KMS-11 (cell line): ENCODE results near the gene TUFT1.

Experiments
- H2AFZ ChIP-seq: fragments of 200-600 bp; sonication (generic); 2 replicates; pipeline ENCODE4 v1.6.1; 2016; ENCODE audit warnings: antibody characterized with exemption, mixed run types, low read depth
- H3K27ac ChIP-seq: fragments of 200-600 bp; sonication (generic); 2 replicates; pipeline ENCODE4 v1.6.1; 2016; ENCODE audit warnings: mild to moderate bottlenecking, mixed run types
- H3K27me3 ChIP-seq: fragments of 200-600 bp; sonication (generic); 2 replicates; pipeline ENCODE4 v1.6.1; 2017; ENCODE audit warnings: mild to moderate bottlenecking, low read depth, mixed run types, moderate library complexity; ENCODE audit not compliant: insufficient read depth
- H3K36me3 ChIP-seq: fragments of 200-600 bp; sonication (generic); 2 replicates; pipeline ENCODE4 v1.6.1; 2017; ENCODE audit warnings: mild to moderate bottlenecking, mixed run types; ENCODE audit not compliant: insufficient read depth
- H3K4me1 ChIP-seq: fragments of 200-600 bp; sonication (generic); 2 replicates; pipeline ENCODE4 v1.6.1; 2016; ENCODE audit warnings: mild to moderate bottlenecking, low read depth, mixed run types; ENCODE audit not compliant: poor library complexity, severe bottlenecking
- H3K4me2 ChIP-seq: fragments of 200-600 bp; sonication (generic); 2 replicates; pipeline ENCODE4 v1.7.0; 2016; ENCODE audit warnings: mild to moderate bottlenecking, mixed run types
- H3K4me3 ChIP-seq: fragments of 200-600 bp; sonication (generic); IDR thresholded peaks from 2 replicates; pipeline ENCODE4 v1.6.1; 2017; ENCODE audit warnings: low read depth, low read length, mixed read lengths; ENCODE audit not compliant: insufficient read depth
- H3K79me2 ChIP-seq: fragments of 200-600 bp; sonication (generic); 2 replicates; pipeline ENCODE4 v1.6.1; 2016; ENCODE audit warnings: low read depth, mixed run types; ENCODE audit not compliant: insufficient read depth
- H3K9ac ChIP-seq: fragments of 200-600 bp; sonication (generic); 2 replicates; pipeline ENCODE4 v1.6.1; 2016; ENCODE audit warnings: mild to moderate bottlenecking, mixed run types
- H4K20me1 ChIP-seq: fragments of 200-600 bp; sonication (generic); 2 replicates; pipeline ENCODE4 v1.6.1; 2016; ENCODE audit warnings: mild to moderate bottlenecking, mixed run types; ENCODE audit not compliant: insufficient read depth
- TF ChIP-seq, protein P1 (sequence below): fragments of 200-600 bp; sonication (generic); conservative IDR thresholded peaks from 2 replicates; pipeline ENCODE4 v1.6.1; 2017; ENCODE audit warnings: low read depth, mild to moderate bottlenecking, antibody characterized with exemption, low read length, moderate library complexity, mixed read lengths

Gene TUFT1

DNA sequence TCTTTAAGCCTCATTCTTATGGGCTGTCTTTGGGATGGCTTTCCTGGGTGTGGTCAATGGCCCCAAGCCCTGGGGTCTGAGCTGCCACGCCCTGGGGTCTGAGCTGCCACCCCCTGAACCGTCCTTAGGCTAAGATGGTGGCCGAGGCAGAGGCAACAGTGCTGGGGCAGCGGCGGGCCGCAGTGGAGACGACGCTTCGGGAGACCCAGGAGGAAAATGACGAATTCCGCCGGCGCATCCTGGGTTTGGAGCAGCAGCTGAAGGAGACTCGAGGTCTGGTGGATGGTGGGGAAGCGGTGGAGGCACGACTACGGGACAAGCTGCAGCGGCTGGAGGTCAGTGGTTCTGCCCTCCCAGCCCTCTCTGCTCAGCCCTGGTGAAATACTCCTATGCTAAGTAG lies 10.3 kb upstream of the TUFT1 start:
- H3K36me3 ChIP-seq = no peaks in the 10 kb centered on the region
- H3K9ac ChIP-seq = no peak overlapping the region
- TF ChIP-seq, protein P1, sequence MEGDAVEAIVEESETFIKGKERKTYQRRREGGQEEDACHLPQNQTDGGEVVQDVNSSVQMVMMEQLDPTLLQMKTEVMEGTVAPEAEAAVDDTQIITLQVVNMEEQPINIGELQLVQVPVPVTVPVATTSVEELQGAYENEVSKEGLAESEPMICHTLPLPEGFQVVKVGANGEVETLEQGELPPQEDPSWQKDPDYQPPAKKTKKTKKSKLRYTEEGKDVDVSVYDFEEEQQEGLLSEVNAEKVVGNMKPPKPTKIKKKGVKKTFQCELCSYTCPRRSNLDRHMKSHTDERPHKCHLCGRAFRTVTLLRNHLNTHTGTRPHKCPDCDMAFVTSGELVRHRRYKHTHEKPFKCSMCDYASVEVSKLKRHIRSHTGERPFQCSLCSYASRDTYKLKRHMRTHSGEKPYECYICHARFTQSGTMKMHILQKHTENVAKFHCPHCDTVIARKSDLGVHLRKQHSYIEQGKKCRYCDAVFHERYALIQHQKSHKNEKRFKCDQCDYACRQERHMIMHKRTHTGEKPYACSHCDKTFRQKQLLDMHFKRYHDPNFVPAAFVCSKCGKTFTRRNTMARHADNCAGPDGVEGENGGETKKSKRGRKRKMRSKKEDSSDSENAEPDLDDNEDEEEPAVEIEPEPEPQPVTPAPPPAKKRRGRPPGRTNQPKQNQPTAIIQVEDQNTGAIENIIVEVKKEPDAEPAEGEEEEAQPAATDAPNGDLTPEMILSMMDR = no peak

DNA sequence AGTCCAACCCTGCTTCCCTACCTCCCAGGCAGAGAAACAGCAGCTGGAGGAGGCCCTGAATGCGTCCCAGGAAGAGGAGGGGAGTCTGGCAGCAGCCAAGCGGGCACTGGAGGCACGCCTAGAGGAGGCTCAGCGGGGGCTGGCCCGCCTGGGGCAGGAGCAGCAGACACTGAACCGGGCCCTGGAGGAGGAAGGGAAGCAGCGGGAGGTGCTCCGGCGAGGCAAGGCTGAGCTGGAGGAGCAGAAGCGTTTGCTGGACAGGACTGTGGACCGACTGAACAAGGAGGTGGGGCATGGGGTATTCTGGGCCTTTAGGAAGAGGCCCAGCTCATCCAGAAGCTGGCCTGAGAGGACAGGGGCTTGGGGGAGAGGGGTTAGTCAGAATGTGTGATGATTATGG lies 9.6 kb upstream of the TUFT1 start:
- no peaks in the 10 kb centered on the region for H4K20me1 ChIP-seq
- no peak overlapping the region for H3K4me2 ChIP-seq
- H3K27me3 ChIP-seq = no peaks in the 10 kb centered on the region
- H3K4me1 ChIP-seq = peaks cover 7% of the 10 kb centered on the region
- no peaks in the 10 kb centered on the region for H3K36me3 ChIP-seq
- no peak overlapping the region for H3K27ac ChIP-seq
- no peak overlapping the region for H3K9ac ChIP-seq
- TF ChIP-seq, protein P1 = no peak
- H3K4me3 ChIP-seq = no peak overlapping the region
- no peaks in the 10 kb centered on the region for H3K79me2 ChIP-seq
- H2AFZ ChIP-seq = no peak overlapping the region

More for the DNA sequence above, 10.3 kb upstream of the TUFT1 start:
- no peaks in the 10 kb centered on the region for H4K20me1 ChIP-seq
- no peak overlapping the region for H2AFZ ChIP-seq
- H3K4me3 ChIP-seq = no peak overlapping the region
- H3K4me1 ChIP-seq = peaks cover 5% of the 10 kb centered on the region
- no peak overlapping the region for H3K4me2 ChIP-seq
- no peaks in the 10 kb centered on the region for H3K27me3 ChIP-seq
- H3K27ac ChIP-seq = no peak overlapping the region
- no peaks in the 10 kb centered on the region for H3K79me2 ChIP-seq

DNA sequence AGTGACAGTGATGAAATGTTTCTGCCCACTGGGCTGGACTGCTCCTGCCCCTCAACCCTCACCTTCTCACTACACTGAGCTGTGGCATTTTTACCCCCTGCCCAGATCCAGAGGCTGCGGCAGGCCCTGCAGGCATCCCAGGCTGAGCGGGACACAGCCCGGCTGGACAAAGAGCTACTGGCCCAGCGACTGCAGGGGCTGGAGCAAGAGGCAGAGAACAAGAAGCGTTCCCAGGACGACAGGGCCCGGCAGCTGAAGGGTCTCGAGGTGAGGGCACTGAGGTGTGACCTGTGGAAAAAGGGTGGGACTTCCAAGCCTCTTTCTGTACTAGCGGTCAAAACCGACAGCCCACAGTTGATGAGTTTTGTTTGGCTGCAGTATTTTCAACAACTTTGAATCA lies 6.2 kb upstream of the TUFT1 start:
- no peaks in the 10 kb centered on the region for H3K27me3 ChIP-seq
- TF ChIP-seq, protein P1 = no peak
- no peak overlapping the region for H2AFZ ChIP-seq

DNA sequence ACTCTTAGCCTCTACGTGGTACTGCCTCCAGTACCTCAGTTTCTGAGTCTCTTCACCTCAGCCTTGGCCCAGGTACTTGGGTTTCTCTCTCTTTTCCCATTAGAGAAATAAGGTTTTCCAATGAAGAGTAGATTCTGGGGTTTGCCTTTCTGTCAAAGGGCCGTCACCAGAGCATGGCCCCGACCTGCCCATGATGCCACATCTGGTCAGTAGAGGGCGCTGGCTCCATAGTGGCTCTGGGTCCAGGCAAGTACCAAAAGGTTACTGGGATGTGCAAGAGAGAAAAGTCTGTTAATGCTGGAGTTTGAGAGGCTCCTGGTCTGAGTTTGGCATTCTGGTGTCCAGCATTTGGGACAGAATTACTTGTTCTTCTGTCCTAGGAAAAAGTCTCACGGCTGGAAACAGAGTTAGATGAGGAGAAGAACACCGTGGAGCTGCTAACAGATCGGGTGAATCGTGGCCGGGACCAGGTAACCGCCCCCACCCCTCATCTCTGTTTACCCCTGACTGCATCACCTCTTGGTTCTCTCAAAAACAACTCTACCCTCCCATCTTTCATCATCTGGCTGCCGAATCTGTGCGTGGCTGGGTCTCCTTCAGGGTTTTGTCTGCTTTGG lies 5.3 kb upstream of the TUFT1 start:
- H3K27me3 ChIP-seq = no peaks in the 10 kb centered on the region
- H2AFZ ChIP-seq = peak overlapping the region; percentile 25
- H3K27ac ChIP-seq = no peak overlapping the region
- H3K4me1 ChIP-seq = peaks cover 22% of the 10 kb centered on the region
- H3K4me3 ChIP-seq = no peak overlapping the region
- no peak overlapping the region for H3K4me2 ChIP-seq
- no peak overlapping the region for H3K9ac ChIP-seq
- TF ChIP-seq, protein P1 = peak; percentile 100
- no peaks in the 10 kb centered on the region for H4K20me1 ChIP-seq
- H3K79me2 ChIP-seq = no peaks in the 10 kb centered on the region
- H3K36me3 ChIP-seq = no peaks in the 10 kb centered on the region

More for the DNA sequence above, 6.2 kb upstream of the TUFT1 start:
- no peak overlapping the region for H3K27ac ChIP-seq
- peaks cover 14% of the 10 kb centered on the region for H3K4me1 ChIP-seq
- H3K36me3 ChIP-seq = no peaks in the 10 kb centered on the region
- no peak overlapping the region for H3K9ac ChIP-seq
- H3K4me3 ChIP-seq = no peak overlapping the region
- no peaks in the 10 kb centered on the region for H4K20me1 ChIP-seq
- H3K79me2 ChIP-seq = no peaks in the 10 kb centered on the region
- no peak overlapping the region for H3K4me2 ChIP-seq
